HG03457 (cell line): Measurements from ENCODE around the gene PPP1R16B.

Experiments
- ATAC-seq: cut with Tn5 transposase; IDR thresholded peaks from one replicate; pipeline ENCODE4 v1.9.1; 2021; ENCODE audit warnings: moderate number of reproducible peaks; ENCODE audit not compliant: unreplicated experiment

Gene PPP1R16B

GRCh38 chr20:38874460-38875174, 69.1 kb downstream of the PPP1R16B start:
- ATAC-seq: no peak

GRCh38 chr20:38875175-38875993, 69.9 kb downstream of the PPP1R16B start:
- peak; percentile 33 for ATAC-seq

GRCh38 chr20:38877483-38877882, 72.0 kb downstream of the PPP1R16B start:
- no peak for ATAC-seq

- ATAC-seq: no peak
Observed at GRCh38 chr20:38878866-38879265, 73.4 kb downstream of the PPP1R16B start.

- ATAC-seq: no peak
Observed at GRCh38 chr20:38880952-38881735, 75.6 kb downstream of the PPP1R16B start.

GRCh38 chr20:38881806-38882440, 76.4 kb downstream of the PPP1R16B start:
- ATAC-seq: no peak

- ATAC-seq: no peak
Observed at GRCh38 chr20:38882600-38882999, 77.1 kb downstream of the PPP1R16B start.

- no peak for ATAC-seq
Observed at GRCh38 chr20:38883081-38883980, 77.8 kb downstream of the PPP1R16B start.

- no peak for ATAC-seq
Observed at GRCh38 chr20:38883981-38884733, 78.7 kb downstream of the PPP1R16B start.

- no peak for ATAC-seq
Observed at GRCh38 chr20:38885357-38885756, 79.9 kb downstream of the PPP1R16B start.

GRCh38 chr20:38888059-38888831, 82.7 kb downstream of the PPP1R16B start:
- ATAC-seq: no peak

GRCh38 chr20:38889050-38889449, 83.6 kb downstream of the PPP1R16B start:
- no peak for ATAC-seq

GRCh38 chr20:38889792-38890496, 84.4 kb downstream of the PPP1R16B start:
- ATAC-seq: no peak

- no peak for ATAC-seq
Observed at GRCh38 chr20:38890497-38890818, 85.0 kb downstream of the PPP1R16B start.

- ATAC-seq: no peak
Observed at GRCh38 chr20:38892091-38892981, 86.8 kb downstream of the PPP1R16B start.

- no peak for ATAC-seq
Observed at GRCh38 chr20:38893056-38893564, 87.6 kb downstream of the PPP1R16B start.

- no peak for ATAC-seq
Observed at GRCh38 chr20:38893565-38894090, 88.1 kb downstream of the PPP1R16B start.
